ENCODE results near the gene GLB1L2. TPM values are rescaled to one million over a fixed set of nuclear protein-coding genes. Genes with fewer than 3 reads are reported as not detected.

Gene GLB1L2
- polyA plus RNA-seq, 1 of the 3 experiments (the other 2 are of a cell fraction) = 3.4 TPM

DNA sequence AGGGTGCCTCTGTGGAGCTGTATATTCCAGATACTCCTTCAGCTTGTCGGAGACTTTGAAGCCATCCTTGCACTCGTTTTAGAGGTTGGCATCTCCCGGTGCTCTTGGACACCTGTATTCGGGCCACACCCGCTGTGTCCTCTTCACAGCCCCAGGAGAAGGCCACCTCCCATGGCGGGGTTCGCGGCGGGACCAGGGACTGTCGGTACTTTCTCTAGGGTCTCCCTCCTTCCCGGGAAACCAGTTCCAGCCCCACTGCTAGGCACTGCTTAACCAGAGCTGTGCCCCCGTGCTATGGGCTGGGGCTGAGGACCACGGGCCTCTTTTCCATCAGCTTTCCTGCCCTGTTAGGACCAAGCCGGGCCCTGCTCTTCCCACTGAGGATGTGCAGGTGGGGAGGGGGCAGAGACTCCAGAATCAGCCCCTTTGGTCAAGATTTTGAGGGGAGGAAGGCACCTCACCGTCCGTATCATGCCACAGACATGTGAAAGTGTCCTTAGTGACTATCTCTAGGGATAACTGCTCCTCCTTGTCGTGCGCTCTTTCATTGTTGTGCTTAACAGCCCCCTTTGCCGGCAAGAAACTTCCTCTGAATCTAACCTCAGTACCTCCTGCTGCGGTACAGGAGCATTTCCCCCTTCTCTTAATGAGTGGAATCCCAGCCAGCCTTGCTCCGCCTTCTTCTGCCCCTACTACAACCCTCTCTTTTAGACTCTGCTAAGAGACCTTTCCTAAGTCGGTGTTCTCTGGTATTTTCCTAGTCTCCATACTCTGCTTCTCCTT is 81.4 kb downstream of the GLB1L2 start:
- ChIA-PET POLR2A (no interaction called here), CTCF (interaction anchor here (1.0 kb wide), 1 partner anchor 12 kb away, joined by 4 read pairs; no protein-coding TSS in a partner anchor)
- peak overlapping the region in 1 of 2 experiments; percentile 48; a peak in 2 of 4 replicates for H3K4me3 ChIP-seq (ENCODE audit: low read depth in 2 of 2, low read length in 1 of 2)
- no peaks in the 10 kb centered on the region for H4K20me1 ChIP-seq (ENCODE audit: insufficient read depth)
- H3K36me3 ChIP-seq (replicated peaks in 1 of 2; ENCODE audit: control insufficient read depth in 1 of 2, insufficient read depth in 2 of 2, low read length in 1 of 2) = no peaks in the 10 kb centered on the region
- no peak for DNase-seq
- peak overlapping the region in 1 of 2 experiments; percentile 82; a peak in 2 of 4 replicates for H3K27ac ChIP-seq (ENCODE audit: low read depth in 2 of 2, low read length in 1 of 2)
- H3F3A ChIP-seq (replicated peaks; ENCODE audit: insufficient read depth) = no peaks in the 10 kb centered on the region
- H2AFZ ChIP-seq (ENCODE audit: low read depth) = no peak overlapping the region
- no peak overlapping the region for H3K9ac ChIP-seq
- H3K4me2 ChIP-seq = no peak overlapping the region
- 65% methylated on average over 14 of the region's 22 CpGs for WGBS (ENCODE audit: low lambda C conversion rate)
- H3K9me3 ChIP-seq = no peaks in the 10 kb centered on the region
- H3K4me1 ChIP-seq (ENCODE audit: control insufficient read depth in 1 of 2, insufficient read depth in 2 of 2, low read depth in 1 of 2, low read length in 1 of 2) = peaks cover 0 to 59% of the 10 kb centered on the region in 2 experiments; a peak in 2 of 4 replicates
- no peaks in the 10 kb centered on the region for H3K9me2 ChIP-seq
- no peak for TF ChIP-seq MXI1 (IDR thresholded peaks at IDR 0.05; ENCODE audit: low read depth, low read length)
- TF ChIP-seq, protein P1, sequence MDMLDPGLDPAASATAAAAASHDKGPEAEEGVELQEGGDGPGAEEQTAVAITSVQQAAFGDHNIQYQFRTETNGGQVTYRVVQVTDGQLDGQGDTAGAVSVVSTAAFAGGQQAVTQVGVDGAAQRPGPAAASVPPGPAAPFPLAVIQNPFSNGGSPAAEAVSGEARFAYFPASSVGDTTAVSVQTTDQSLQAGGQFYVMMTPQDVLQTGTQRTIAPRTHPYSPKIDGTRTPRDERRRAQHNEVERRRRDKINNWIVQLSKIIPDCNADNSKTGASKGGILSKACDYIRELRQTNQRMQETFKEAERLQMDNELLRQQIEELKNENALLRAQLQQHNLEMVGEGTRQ (IDR thresholded peaks at IDR 0.05; ENCODE audit: borderline replicate concordance, low read depth, low read length) = no peak
- no peak for TF ChIP-seq GABPA (IDR thresholded peaks at IDR 0.05; ENCODE audit: low read depth)
- TF ChIP-seq, protein P2, sequence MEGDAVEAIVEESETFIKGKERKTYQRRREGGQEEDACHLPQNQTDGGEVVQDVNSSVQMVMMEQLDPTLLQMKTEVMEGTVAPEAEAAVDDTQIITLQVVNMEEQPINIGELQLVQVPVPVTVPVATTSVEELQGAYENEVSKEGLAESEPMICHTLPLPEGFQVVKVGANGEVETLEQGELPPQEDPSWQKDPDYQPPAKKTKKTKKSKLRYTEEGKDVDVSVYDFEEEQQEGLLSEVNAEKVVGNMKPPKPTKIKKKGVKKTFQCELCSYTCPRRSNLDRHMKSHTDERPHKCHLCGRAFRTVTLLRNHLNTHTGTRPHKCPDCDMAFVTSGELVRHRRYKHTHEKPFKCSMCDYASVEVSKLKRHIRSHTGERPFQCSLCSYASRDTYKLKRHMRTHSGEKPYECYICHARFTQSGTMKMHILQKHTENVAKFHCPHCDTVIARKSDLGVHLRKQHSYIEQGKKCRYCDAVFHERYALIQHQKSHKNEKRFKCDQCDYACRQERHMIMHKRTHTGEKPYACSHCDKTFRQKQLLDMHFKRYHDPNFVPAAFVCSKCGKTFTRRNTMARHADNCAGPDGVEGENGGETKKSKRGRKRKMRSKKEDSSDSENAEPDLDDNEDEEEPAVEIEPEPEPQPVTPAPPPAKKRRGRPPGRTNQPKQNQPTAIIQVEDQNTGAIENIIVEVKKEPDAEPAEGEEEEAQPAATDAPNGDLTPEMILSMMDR (IDR thresholded peaks at IDR 0.05) = no peak
- no peak for TF ChIP-seq SMC3 (IDR thresholded peaks at IDR 0.05; ENCODE audit: low read depth, low read length)
- no peak for TF ChIP-seq TEAD4 (IDR thresholded peaks at IDR 0.05; ENCODE audit: borderline replicate concordance, insufficient read depth)
- TF ChIP-seq, protein P3, sequence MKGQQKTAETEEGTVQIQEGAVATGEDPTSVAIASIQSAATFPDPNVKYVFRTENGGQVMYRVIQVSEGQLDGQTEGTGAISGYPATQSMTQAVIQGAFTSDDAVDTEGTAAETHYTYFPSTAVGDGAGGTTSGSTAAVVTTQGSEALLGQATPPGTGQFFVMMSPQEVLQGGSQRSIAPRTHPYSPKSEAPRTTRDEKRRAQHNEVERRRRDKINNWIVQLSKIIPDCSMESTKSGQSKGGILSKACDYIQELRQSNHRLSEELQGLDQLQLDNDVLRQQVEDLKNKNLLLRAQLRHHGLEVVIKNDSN (IDR thresholded peaks at IDR 0.05; ENCODE audit: borderline replicate concordance, low read depth) = no peak
- no peak for TF ChIP-seq ELF1 (IDR thresholded peaks at IDR 0.05)
- no peak for TF ChIP-seq TCF12 (IDR thresholded peaks at IDR 0.05)
- TF ChIP-seq, protein P4, sequence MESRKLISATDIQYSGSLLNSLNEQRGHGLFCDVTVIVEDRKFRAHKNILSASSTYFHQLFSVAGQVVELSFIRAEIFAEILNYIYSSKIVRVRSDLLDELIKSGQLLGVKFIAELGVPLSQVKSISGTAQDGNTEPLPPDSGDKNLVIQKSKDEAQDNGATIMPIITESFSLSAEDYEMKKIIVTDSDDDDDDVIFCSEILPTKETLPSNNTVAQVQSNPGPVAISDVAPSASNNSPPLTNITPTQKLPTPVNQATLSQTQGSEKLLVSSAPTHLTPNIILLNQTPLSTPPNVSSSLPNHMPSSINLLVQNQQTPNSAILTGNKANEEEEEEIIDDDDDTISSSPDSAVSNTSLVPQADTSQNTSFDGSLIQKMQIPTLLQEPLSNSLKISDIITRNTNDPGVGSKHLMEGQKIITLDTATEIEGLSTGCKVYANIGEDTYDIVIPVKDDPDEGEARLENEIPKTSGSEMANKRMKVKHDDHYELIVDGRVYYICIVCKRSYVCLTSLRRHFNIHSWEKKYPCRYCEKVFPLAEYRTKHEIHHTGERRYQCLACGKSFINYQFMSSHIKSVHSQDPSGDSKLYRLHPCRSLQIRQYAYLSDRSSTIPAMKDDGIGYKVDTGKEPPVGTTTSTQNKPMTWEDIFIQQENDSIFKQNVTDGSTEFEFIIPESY (IDR thresholded peaks at IDR 0.05; ENCODE audit: borderline replicate concordance, low read depth) = no peak
- no peak for TF ChIP-seq RFX5 (IDR thresholded peaks at IDR 0.05; ENCODE audit: low read length)
- no peak for TF ChIP-seq FOSL2 (IDR thresholded peaks at IDR 0.05; ENCODE audit: borderline replicate concordance, low read depth)
- TF ChIP-seq NFIC (IDR thresholded peaks at IDR 0.05; ENCODE audit: borderline replicate concordance) = no peak
- no peak for TF ChIP-seq SIN3A (IDR thresholded peaks at IDR 0.05; ENCODE audit: borderline replicate concordance, low read depth, low read length)
- TF ChIP-seq FOXJ3 (CRISPR knock-in tag; IDR thresholded peaks at IDR 0.05) = no peak
- TF ChIP-seq CHD2 (IDR thresholded peaks at IDR 0.05; ENCODE audit: low read length, partially characterized antibody) = no peak
- no peak for TF ChIP-seq RCOR1 (IDR thresholded peaks at IDR 0.05; ENCODE audit: low read length)
- no peaks in the 10 kb centered on the region for H3K27me3 ChIP-seq (ENCODE audit: insufficient read depth)
- no peaks in the 10 kb centered on the region for H3K79me2 ChIP-seq (ENCODE audit: insufficient read depth)
